Dedifferentiated amniotic fluid mesenchymal stem cell (primary cell): ENCODE results near the gene GPR137C.

Source experiments
- DNase-seq: peaks from one replicate; pipeline ENCODE4 v3.0.0-alpha.2; 2016; ENCODE audit errors: extremely low spot score

Gene GPR137C

GRCh38 chr14:52683985-52684520 lies 131.4 kb downstream of the GPR137C start:
- no peak for DNase-seq

- no peak for DNase-seq
Measured at GRCh38 chr14:52686176-52686575, 133.5 kb downstream of the GPR137C start.
